HG02798 (cell line): ENCODE data around the gene AFDN.

ENCODE experiments used
- ATAC-seq: cut with Tn5 transposase; IDR thresholded peaks from one replicate; pipeline ENCODE4 v1.9.1; 2021; ENCODE audit warnings: mild to moderate bottlenecking; ENCODE audit not compliant: unreplicated experiment, poor library complexity

The AFDN gene

DNA sequence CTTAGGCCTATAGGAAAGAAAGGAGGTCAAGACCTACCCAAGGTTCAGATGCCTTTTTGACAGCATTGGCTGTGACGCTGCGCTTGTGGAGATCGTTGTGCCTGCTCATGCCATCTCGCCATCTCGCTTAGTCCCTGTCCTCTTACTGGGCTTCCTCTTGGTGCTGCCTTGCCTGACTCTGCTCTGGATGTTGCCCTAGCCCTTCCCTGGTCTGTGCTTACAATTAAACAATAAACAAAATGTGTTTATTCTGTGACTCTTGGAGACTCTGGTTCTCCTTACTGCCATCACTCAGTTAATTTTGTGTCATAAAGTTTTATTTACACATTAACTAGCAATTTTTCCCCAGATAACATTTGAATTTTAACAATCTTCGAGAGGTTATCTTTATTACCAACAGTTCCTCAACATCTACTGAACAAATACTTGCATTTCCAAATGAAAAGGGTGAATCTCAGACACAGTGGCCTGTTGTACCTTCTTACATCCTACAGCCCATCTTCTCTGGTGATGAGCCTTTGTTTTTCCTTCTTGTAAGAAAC is 11.6 kb downstream of the AFDN start:
- no peak for ATAC-seq

- ATAC-seq, result no peak
Measured at GRCh38 chr6:167839343-167839742, 12.6 kb downstream of the AFDN start.

- ATAC-seq, result no peak
Measured at GRCh38 chr6:167839755-167840154, 13.0 kb downstream of the AFDN start.

GRCh38 chr6:167840160-167840525 is 13.4 kb downstream of the AFDN start:
- no peak for ATAC-seq

DNA sequence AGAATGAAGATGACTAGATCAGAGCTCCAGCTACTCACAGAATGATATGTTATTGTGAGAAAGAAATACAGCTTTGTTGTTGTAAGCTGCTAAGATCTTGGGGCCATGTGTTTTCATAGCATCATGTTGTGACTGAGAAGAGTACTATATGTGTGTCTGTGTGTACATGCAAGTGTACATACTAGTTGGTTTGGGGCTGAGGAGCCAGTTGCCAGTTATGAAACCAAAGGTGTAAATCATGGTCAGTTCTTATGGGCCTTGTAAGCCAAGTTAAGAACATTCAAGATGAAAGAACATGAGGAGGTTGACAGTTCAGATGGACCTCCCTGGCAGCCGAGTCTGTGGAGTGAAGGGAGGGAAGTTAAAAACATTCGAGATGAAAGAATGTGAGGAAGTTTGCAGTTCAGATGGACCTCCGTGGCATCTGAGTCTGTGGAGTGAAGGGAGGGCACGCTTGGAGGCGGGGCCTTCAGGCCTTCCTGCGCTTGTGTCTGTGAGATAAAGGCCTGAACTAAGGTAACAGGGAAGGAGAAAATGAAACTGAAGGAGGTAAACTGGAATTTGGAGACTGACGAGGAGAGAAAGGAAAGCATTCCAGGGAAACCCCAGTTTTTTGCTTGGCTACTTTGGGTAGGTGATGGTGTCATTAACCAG is 13.9 kb downstream of the AFDN start:
- ATAC-seq, result no peak

DNA sequence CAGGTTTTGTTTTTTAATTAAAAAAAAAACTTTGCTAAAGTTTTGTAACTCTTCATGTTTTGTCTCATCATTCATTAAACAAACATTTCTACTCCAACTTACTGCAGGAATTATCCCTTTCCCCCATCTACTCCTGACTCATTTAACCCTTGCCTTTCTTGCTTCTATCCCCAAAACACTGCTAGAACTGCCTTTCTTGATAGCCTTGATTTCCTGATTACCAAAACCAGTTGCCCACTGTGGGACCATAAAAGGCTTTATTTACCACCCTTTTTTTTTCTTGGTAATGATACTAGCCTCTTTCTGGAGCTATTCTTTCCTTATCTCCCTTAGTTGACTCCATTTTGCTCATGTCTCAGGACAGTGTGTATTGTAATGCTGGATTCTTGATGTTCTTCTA is 15.3 kb downstream of the AFDN start:
- ATAC-seq, result no peak

DNA sequence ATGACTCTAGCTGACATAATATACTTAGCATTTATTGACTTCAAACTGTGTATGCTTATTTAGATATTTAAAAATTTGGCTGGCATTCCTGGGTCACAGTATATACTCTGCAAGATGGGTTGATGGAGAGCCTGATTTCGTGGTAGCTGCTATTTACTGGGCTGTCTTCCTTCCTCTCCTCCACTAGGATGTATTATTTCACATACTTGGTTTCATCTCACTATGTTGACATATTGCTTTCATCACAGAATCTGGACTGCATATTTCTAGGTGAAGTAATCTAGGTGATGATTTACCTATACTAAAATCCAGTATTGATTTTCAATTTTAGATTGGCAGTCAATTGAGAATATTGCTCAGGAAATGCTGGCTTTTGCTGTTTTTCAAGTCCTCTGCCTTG is 15.7 kb downstream of the AFDN start:
- no peak for ATAC-seq

DNA sequence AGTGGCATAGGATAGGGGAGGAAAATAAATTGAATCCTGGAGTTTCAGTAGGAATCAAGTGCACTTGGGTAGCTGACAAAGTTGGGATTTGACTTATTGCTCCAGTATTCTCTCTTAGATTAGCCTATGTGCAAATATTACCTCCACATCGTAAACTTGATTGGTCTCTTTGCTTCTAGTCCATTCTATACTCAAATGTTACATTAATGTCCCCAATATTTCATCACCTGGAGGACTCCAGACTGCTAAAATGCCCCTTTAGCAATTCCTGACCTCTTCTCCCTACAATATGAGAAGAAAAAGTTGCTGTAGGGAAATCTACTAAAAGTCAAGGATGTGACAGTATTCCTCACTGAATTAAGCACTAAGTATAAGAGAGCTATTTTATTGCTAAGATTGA is 16.3 kb downstream of the AFDN start:
- no peak for ATAC-seq

- ATAC-seq, result no peak
Measured at GRCh38 chr6:167845856-167846255, 19.1 kb downstream of the AFDN start.

- ATAC-seq, result no peak
Measured at GRCh38 chr6:167846997-167847606, 20.4 kb downstream of the AFDN start.

DNA sequence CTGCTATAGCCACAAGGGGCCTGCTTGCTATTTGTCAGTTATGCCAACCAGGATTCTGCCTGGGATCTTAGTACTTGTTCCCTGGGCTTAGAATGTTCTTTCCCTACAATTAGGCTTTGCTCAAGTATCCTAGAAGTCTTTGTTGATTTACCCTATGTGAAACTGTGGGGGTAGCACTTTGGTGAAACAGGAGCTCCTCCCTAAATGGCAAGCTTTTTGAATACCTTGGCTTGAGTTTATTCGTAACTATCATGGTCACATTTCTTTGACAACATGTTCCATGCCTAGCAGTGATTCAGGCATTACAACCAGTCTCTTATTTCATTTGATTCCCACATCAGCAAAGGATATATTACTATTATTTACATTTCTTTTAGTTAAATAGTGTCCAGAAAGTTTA is 21.2 kb downstream of the AFDN start:
- ATAC-seq, result no peak

DNA sequence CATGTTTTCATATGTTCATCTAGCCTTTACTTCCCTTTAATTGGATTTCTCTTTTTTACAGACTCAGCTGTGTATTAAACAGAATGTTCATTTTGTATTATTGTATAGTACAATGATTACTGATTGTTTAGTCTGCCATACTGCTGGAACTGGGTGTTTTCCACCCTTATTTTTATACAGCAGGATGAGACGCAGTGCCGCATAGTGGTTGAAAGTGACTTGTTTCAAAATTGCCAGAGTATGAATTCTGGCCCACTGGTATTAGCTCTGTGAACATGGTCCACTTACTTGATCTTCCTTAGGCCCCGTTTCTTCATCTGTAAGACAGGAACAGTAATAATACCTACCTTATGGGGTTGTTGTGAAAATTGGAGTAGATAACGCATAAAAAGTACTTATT is 22.1 kb downstream of the AFDN start:
- no peak for ATAC-seq

- ATAC-seq, result no peak
Measured at GRCh38 chr6:167849846-167850459, 23.2 kb downstream of the AFDN start.

GRCh38 chr6:167850782-167851181 is 24.1 kb downstream of the AFDN start:
- ATAC-seq, result no peak

DNA sequence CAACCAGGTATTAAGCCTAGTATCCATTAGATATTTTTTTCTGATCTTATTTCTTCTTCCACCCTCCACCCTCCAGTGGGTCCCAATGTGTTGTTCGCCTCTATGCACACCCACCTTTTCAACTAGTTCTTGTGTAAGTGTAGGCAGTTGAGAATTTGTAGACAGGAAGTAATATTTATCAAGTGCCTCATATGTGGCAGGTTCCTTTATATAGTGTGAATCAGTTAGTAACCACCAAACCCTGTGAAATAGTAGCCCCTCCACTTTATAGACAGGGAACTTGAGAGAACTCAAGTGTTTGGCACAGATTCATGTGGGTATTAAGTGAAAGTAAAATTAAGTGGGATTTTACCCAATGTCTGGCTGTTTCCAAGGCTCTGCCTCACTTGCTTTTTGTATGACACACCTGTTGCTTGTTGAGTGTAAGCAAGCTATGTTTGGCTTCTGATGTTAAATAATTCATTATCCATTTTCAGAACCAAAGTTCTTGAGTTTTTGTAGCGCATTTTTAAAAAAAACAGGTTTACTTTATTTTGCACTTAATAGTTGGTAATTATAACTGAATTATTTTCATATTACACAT is 24.8 kb downstream of the AFDN start:
- ATAC-seq, result no peak

GRCh38 chr6:167855825-167856425 is 29.2 kb downstream of the AFDN start:
- no peak for ATAC-seq

- no peak for ATAC-seq
Measured at GRCh38 chr6:167856474-167856873, 29.8 kb downstream of the AFDN start.

- no peak for ATAC-seq
Measured at GRCh38 chr6:167856999-167857660, 30.4 kb downstream of the AFDN start.

GRCh38 chr6:167858086-167858591 is 31.4 kb downstream of the AFDN start:
- no peak for ATAC-seq
